KMS-11 (cell line): ENCODE data around the gene CCDC82.
A peak's percentile ranks its signal among the peaks of the same experiment; 100 is the strongest.
"Not testable (repeated sequence)": the region's sequence is repeated elsewhere in the genome, so short reads cannot be mapped to it uniquely, and the experiment has no call there.

ENCODE experiments used
- H2AFZ ChIP-seq: fragments of 200-600 bp; sonication (generic); 2 replicates; pipeline ENCODE4 v1.6.1; 2016; ENCODE audit warnings: antibody characterized with exemption, mixed run types, low read depth
- H3K27ac ChIP-seq: fragments of 200-600 bp; sonication (generic); 2 replicates; pipeline ENCODE4 v1.6.1; 2016; ENCODE audit warnings: mild to moderate bottlenecking, mixed run types
- H3K27me3 ChIP-seq: fragments of 200-600 bp; sonication (generic); 2 replicates; pipeline ENCODE4 v1.6.1; 2017; ENCODE audit warnings: mild to moderate bottlenecking, low read depth, mixed run types, moderate library complexity; ENCODE audit not compliant: insufficient read depth
- H3K36me3 ChIP-seq: fragments of 200-600 bp; sonication (generic); 2 replicates; pipeline ENCODE4 v1.6.1; 2017; ENCODE audit warnings: mild to moderate bottlenecking, mixed run types; ENCODE audit not compliant: insufficient read depth
- H3K4me1 ChIP-seq: fragments of 200-600 bp; sonication (generic); 2 replicates; pipeline ENCODE4 v1.6.1; 2016; ENCODE audit warnings: mild to moderate bottlenecking, low read depth, mixed run types; ENCODE audit not compliant: poor library complexity, severe bottlenecking
- H3K4me2 ChIP-seq: fragments of 200-600 bp; sonication (generic); 2 replicates; pipeline ENCODE4 v1.7.0; 2016; ENCODE audit warnings: mild to moderate bottlenecking, mixed run types
- H3K4me3 ChIP-seq: fragments of 200-600 bp; sonication (generic); IDR thresholded peaks from 2 replicates; pipeline ENCODE4 v1.6.1; 2017; ENCODE audit warnings: low read depth, low read length, mixed read lengths; ENCODE audit not compliant: insufficient read depth
- H3K79me2 ChIP-seq: fragments of 200-600 bp; sonication (generic); 2 replicates; pipeline ENCODE4 v1.6.1; 2016; ENCODE audit warnings: low read depth, mixed run types; ENCODE audit not compliant: insufficient read depth
- H3K9ac ChIP-seq: fragments of 200-600 bp; sonication (generic); 2 replicates; pipeline ENCODE4 v1.6.1; 2016; ENCODE audit warnings: mild to moderate bottlenecking, mixed run types
- H4K20me1 ChIP-seq: fragments of 200-600 bp; sonication (generic); 2 replicates; pipeline ENCODE4 v1.6.1; 2016; ENCODE audit warnings: mild to moderate bottlenecking, mixed run types; ENCODE audit not compliant: insufficient read depth
- CTCF ChIP-seq: fragments of 200-600 bp; sonication (generic); conservative IDR thresholded peaks from 2 replicates; pipeline ENCODE4 v1.6.1; 2017; ENCODE audit warnings: low read depth, mild to moderate bottlenecking, antibody characterized with exemption, low read length, moderate library complexity, mixed read lengths

CCDC82 gene

DNA sequence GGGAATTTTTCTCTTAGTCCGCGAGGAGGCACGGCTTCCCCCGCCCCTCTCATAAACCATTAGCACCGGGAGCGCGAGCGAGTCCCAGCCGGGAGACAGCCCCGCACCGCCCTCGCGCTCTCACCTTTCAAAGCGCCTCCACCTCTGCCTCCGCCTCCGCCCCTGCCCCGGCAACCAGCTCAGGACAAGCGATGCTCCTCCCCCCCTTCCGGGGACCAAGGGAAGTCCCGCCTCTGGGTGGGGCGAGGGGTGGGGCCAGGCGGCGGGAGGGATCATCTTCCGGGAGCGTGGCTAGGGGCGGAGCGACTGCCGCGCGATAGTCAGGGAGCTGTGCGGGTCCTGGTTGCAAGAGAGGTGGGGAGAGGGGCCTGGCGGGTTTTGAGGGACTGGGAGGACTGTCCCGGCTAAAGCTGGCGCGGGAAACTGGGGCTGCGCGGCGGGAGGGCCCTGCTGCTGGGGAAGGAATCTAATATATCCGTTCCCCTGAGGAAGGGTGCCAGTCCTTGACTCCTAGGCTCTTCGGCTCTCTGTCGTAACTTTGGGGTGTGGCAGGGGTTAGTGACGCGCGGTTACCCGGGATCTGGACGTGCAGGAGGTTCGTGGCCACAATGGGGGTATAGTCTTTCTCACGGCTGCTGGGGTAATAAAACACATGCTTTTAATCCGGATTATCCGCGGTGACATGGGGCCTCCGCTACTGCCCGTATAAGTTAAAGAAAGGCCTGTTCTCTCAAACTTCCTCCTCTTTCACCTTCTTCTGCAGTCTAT lies at the start of gene CCDC82, which contains the start of gene JRKL:
Gene CCDC82, minus strand, starts transcription at position 193 of the 768 bp plus-strand sequence. CDS start 5,165 bp downstream, outside the sequence.
Gene JRKL, plus strand, starts transcription at position 294 of the 768 bp plus-strand sequence. CDS start 637 bp downstream, outside the sequence.
- Histone ChIP-seq H3K27ac (peak within 1 kb of the TSS; percentile 44; the same call in 1 of the 2 replicates), H3K4me2 (peak within 1 kb of the TSS; percentile 71), H4K20me1 (no peaks in the 10 kb centered on the region), H3K4me3 (peak within 1 kb of the TSS; percentile 53), H2AFZ (peak within 1 kb of the TSS; percentile 85), H3K27me3 (no peaks in the 10 kb centered on the region), H3K4me1 (peaks cover 4% of the 10 kb centered on the region), H3K9ac (peak within 1 kb of the TSS; percentile 53; the same call in 1 of the 2 replicates), H3K79me2 (no peaks in the 10 kb centered on the region), H3K36me3 (no peaks in the 10 kb centered on the region)
- no peak for TF ChIP-seq CTCF

DNA sequence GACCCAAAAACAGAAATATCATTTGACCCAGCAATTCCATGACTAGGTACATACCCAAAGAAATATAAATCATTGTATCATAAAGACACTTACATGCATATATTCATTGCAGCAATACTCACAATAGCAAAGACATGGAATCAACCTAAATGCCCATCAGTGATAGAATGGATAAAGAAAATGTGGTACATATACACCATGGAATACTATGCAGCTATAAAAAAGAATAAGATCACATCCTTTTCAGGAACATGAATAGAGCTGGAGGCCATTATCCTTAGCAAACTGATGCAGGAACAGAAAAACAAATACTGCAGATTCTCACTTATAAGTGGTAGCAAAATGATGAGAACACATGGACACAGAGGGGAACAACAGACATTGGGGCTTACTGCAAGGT lies 42.9 kb upstream of the CCDC82 start:
- H3K79me2 ChIP-seq, H3K9ac ChIP-seq, H3K4me3 ChIP-seq, H3K4me1 ChIP-seq, H3K36me3 ChIP-seq, H4K20me1 ChIP-seq, H3K27me3 ChIP-seq, H3K4me2 ChIP-seq, H2AFZ ChIP-seq, H3K27ac ChIP-seq: not testable (repeated sequence)

DNA sequence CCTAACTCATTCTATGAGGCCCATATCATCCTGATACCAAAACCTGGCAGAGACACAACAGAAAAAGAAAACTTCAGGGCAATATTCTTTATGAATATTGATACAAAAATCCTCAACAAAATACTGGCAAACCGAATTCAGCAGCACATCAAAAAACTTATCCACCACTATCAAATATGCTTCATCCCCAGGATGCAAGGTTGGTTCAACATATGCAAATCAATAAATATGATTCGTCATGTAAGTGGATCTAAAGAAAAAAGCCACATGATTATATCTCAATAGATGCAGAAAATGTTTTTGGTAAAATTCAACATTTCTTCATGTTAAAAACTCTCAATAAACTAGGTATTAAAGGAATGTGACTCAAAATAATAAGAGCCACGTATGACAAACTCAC lies 41.0 kb upstream of the CCDC82 start:
- no peaks in the 10 kb centered on the region for H3K36me3 ChIP-seq
- H4K20me1 ChIP-seq = no peaks in the 10 kb centered on the region
- TF ChIP-seq CTCF = no peak
- no peak overlapping the region for H3K4me2 ChIP-seq
- no peak overlapping the region for H3K27ac ChIP-seq
- no peak overlapping the region for H2AFZ ChIP-seq
- H3K27me3 ChIP-seq = no peaks in the 10 kb centered on the region
- H3K9ac ChIP-seq = no peak overlapping the region
- no peaks in the 10 kb centered on the region for H3K4me1 ChIP-seq
- H3K4me3 ChIP-seq = no peak overlapping the region
- H3K79me2 ChIP-seq = no peaks in the 10 kb centered on the region

DNA sequence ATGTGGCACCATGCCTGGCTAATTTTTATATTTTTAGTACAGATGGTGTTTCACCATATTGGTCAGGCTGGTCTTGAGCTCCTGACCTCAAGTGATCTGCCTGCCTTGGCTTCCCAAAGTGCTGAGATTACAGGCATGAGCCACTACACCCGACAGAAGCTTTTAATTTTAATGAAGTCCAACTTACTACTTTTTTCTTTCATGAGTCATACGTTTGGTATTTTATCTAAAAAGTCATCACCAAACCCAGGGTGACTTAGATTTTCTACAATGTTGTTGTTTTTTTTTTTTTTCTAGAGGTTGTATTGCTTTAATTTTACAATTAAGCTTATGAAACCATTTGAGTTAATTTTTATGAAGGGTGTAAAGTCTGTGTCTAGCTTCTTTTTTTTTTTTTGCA lies 35.0 kb upstream of the CCDC82 start:
- H3K27me3 ChIP-seq = no peaks in the 10 kb centered on the region
- no peaks in the 10 kb centered on the region for H3K36me3 ChIP-seq
- H4K20me1 ChIP-seq = no peaks in the 10 kb centered on the region
- no peak for TF ChIP-seq CTCF
- no peak overlapping the region for H3K9ac ChIP-seq
- no peak overlapping the region for H3K27ac ChIP-seq
- no peak overlapping the region for H3K4me3 ChIP-seq
- H2AFZ ChIP-seq = no peak overlapping the region
- no peaks in the 10 kb centered on the region for H3K4me1 ChIP-seq
- H3K4me2 ChIP-seq = no peak overlapping the region
- no peaks in the 10 kb centered on the region for H3K79me2 ChIP-seq

GRCh38 chr11:96413408-96413807 lies 23.7 kb upstream of the CCDC82 start:
- Histone ChIP-seq H3K79me2 (no peaks in the 10 kb centered on the region), H2AFZ (no peak overlapping the region), H3K4me1 (no peaks in the 10 kb centered on the region), H3K27ac (no peak overlapping the region), H3K36me3 (no peaks in the 10 kb centered on the region), H3K9ac (no peak overlapping the region), H3K4me2 (no peak overlapping the region), H4K20me1 (no peaks in the 10 kb centered on the region), H3K4me3 (no peak overlapping the region), H3K27me3 (no peaks in the 10 kb centered on the region)
- no peak for TF ChIP-seq CTCF
